GM19452 (cell line): ENCODE measurements around the gene MEIS2.

Experiments
- ATAC-seq: cut with Tn5 transposase; IDR thresholded peaks from one replicate; pipeline ENCODE4 v1.9.1; 2021; ENCODE audit not compliant: unreplicated experiment

The MEIS2 gene

DNA sequence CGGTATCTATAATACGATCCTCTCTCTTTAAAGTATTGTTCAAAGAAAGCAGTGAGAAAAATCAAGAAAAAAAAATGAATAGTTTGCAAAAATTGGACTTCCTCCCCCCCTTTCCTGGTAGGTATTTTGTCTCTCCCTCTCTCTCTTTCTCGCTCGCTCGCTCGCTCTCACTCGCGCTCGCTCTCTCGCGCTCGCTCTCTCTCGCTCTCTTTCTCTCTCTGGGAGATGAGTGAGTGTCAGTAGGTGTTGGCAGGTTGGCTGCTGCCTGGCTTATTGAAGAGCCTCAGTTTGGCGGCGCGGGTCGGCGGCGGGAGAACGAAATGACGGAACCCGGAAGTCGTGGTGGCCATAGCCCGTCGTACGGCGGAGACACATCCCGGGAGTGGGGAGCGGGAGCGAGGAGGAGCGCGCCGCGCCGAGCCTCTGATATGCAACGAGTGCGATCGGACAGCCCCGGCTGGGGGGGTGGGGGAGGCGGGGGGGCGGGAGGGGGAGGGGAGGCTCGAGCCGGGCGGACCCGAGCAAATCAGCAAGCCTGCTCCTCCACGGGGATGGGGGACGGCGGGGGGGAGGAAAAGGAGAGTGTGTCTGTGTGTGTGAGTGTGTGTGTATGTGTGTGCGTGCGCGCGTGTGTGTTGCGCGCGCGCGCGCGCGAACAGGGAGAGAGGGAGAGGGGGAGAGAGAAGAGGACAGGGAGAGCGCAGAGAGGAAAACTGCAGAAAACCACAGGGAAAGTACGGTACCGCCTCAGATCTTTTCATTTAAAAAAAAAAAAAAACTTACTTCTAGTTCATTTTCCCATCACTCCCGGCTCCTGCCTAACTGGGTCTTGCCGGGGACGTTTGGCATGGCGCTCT, at the start of gene MEIS2:
Gene MEIS2 (minus strand): TSS at position 441 of the 857 bp plus-strand sequence. CDS start 1,083 bp downstream, outside the sequence.
- ATAC-seq, result no peak

DNA sequence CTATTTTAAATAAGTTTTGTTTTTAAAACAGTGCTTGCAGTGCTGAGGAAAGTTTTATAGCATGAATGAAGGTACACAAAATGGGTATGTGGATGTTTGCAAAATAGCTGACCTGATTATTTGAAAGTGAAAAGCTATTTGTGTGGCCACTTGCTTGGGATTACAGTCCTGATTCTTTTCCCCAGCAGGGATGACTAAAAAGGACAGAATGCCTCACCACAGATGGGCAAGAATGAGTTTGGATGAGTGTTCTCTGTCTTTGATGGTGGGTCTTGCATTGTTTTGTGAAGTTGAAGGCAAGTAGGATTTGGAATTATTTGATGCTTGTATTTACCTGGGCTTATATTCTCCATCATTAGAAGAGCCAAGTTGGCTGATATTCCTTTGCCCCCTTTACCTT, 48.8 kb upstream of the MEIS2 start:
- ATAC-seq, result no peak

DNA sequence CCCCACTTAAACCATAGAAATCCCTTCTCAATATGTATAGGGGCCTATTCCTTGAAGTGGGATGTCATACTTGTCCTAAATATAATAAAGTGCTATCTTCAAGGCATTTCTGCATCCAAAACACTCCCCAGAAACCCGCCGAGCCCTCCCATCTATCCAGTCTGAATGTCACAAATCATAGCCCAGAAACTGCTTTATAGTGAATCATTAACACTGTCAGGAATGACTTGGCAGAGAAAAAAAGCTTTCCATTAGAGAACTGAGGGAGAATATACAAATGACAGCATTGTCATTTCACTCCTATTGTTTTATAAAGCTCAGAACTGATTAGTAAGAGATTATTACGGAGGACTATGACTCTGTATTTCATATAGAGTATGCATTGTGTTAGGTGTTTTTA, 48.4 kb upstream of the MEIS2 start:
- ATAC-seq, result no peak

DNA sequence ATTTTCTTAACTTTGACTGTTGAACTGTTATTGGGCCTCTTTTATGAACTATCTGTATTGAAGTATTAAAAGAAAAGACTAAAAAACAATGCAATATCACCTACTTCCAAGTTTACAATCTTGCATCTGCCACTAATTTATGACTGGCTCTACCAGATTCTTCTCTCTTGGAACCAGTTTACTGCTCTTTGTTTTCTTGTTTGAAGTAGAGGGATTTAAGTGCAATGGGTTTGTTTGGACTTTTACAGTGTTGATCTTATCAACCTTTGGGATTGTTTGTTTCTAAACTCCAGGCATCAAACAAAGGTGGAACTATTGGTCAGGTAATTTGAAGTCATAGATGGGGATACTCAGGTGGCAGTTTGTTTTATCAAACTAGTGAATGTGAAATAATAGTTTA, 43.0 kb upstream of the MEIS2 start:
- no peak for ATAC-seq

DNA sequence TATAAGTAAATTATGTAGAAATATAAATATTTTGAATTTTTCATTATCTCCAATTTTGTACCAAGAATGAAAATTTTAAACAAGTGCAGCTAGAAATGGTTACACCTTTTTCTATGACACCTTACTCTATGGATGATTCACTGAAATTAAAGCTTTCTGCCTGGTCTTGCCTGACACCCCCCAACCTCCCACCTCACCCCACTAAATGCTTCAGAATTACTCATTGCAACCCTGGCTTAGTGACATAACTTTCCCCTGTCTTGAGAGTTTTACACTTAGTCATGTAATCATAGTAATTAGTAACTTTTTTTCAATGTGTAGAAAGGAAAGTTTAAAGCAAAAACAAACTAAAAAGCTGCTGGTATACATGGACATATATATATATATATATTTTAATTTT, 42.0 kb upstream of the MEIS2 start:
- no peak for ATAC-seq

DNA sequence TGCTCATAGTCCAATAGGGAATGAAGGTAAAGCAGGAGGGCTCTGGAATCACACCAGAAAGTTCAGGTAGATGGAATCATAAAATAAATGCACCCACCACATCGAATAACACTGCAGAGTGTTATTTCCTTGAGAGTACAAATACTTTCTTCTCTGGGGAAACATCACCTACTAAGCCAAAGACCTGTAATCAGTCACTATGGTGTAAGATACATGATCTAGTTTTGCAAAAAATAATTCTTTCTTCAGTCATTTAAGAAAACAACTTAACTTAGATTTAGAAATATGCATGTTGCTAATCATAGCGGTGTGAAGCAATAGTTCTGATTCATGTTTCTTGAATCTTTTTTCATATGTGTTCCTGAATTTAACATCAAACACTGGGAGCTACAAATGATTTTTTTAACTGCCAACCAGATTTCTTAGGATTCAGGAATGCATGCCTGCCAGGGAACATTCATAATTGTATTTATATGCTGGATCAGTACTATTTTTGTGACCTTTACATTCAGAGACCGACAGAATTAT, 40.2 kb upstream of the MEIS2 start:
- ATAC-seq, result no peak

DNA sequence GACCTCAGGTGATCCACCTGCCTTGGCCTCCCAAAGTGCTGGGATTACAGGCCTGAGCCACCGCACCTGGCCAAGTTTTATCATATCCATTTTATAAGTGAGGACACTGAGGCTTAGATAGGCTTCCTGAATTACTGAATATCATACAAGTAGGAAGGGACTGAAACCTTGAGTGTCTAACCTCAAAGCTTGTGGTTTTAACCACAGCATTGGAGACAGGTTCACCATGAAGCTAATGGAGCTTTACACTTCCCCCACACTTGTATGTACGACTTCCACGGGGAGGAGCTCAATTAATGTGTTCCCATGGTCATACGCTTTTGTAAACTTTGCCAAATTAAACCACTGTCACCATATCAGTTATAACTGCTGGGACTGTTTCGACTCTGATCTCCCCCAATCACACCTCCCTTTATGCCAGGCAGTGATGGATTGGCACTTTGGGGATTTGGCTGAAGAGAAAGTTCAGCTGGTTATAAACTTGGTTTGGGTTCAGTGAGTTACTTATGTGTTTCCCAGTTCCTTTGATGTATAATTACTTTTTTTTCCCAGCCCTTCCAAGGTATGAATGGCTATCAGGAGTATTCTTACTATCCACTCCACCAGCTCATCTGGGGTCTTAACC, 38.4 kb upstream of the MEIS2 start:
- ATAC-seq, result no peak

DNA sequence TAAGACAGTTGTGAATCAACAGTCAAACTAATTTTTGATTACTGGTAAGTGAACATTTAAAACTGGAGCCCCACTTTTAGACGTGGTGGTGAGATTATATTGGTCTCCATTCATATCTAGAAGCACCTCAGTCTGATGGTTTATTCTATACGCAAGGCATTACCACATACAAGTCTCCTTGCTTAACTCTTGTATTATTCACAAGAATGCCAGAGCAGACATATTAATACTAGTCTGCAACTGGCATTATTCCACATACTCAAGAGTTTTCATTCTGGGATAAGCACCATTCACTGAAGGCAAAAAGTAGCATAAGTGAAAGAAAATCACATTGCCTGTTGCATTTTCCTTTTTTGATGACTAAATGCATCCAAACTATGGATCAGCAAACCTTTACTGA, 36.9 kb upstream of the MEIS2 start:
- no peak for ATAC-seq

DNA sequence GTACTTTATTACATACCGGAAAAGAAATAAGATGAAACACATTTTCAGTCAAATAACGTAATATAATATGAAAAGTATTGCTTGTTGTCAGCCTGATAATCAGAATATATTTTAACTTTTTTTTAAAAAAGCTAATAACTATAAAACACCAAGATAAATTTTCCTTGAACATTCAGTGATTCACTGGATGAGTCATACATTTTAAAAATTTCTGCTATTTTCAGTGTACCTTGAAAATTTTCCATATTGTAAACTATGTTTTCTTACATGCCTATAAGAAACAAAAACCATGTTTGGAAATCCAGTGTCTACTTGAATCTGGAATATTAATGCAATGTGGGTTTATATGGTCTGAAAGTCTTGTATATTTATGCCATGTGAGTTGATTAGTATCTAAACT, 36.3 kb upstream of the MEIS2 start:
- ATAC-seq, result no peak

DNA sequence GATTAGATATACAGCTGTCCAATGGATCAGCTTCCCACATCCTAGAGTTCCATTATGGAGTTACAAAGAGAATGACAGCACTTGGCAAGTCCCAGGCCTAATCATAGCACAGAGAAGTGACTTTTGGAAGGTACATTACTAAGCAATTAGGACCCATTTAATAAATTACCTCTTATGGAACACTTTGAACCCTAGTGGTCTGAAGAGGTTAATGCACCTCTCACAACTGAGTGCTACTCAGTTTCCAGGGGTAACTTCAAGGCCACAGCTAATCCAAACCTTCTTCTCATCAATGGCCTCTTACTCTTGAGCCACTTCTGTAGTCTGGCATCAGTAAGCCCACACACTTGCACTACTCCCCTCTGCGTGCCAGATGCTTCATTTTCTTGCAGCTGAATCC, 34.9 kb upstream of the MEIS2 start:
- ATAC-seq, result peak; percentile 78

DNA sequence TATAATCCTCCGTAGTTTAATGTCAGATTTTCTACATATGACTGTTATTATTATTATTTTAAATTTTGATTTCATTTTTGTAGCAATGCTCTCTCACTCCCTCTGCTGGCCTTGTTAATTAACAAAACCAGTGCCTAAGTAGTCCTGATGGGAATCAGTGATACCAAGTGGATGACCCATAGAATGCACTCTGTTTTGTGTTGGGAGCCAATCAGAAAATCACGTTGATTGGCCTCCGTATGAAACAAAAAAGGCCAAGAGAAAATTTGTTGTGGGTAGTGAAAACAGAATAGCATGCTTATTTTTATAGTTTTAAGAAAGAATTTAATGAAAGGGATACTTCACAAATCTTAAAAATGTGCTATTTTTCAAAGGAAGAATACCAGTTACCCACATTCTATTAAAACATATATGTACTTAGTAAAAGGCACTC, 34.4 kb upstream of the MEIS2 start:
- no peak for ATAC-seq

DNA sequence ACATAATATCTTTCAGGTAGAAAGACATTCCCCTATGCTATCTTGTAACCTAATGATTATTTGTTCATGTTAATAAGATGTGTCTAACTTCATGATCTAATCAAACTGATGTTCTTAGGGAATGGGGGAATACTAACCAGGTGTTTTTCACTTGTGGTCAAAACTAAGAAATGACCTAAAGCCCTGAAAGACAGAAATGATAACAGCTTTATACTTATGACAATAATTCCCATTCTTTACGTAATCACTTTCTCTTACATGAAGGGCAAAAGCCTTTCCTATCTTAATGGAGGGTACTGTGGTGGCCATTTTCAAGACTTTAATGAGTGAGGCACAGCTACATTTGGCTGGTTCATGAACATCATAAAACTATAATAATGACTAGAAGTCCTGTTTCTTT, 33.9 kb upstream of the MEIS2 start:
- no peak for ATAC-seq

DNA sequence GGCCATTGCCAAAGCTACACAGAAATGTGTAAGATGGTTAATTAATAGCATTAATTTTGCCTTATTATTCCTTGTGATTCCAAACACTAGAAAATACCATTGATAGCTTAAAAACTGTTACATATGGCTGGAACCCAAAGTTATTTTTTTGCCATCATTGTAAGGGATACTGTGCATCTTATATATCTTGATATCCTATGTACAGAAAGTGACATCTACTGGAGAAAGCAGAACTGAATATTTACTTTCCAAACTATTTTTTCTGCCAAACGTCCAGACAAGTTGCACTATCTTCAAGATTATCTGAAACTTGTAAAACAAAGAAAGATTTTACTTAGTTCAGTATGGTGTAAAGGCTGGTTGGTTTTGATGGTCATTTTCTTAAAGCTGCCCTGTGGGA, 33.3 kb upstream of the MEIS2 start:
- no peak for ATAC-seq

DNA sequence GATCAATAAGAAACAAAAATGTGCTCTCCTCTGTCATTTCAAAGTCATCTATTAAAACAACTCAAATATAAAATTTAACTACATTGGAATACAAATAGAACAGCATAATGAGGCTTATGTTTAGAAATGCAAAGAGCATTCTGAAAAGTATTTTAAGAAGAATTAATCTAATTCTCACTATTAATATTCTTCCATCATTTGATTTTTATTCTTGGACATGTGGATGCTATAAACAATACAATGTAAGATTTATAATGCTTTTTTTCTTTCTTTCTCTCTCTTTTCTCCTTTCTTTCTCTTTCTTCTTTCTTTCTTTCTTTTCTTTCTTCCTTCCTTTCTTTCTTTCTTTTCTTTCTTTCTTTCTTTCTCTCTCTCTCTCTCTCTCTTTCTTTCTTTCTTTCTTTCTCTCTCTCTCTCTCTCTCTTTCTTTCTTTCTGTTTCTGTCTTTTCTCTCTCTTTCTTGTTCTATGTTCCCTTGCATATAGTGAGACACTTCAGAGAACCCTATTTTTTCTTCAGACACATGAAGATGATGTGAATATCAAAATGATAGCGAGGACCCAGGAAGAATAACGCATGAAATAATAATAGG, 32.6 kb upstream of the MEIS2 start:
- ATAC-seq, result no peak

DNA sequence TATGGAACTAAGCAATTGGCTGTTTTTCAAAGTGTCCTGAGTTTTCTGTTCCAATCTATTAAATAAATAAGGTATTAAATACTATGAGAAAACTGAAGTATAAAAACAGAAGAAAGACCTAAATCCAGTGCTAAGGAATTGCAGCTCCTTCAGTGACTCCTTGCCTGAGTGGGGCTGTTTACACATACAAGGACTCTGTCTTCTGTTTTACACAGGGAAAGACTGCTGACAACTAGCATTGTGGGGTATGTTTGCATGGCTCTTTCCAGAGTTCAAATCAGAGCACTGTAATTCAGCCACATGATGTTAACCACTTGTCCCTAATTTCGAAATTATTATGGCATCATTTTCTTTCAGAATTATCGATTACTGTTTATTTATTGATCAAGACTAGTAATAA, 31.3 kb upstream of the MEIS2 start:
- no peak for ATAC-seq

DNA sequence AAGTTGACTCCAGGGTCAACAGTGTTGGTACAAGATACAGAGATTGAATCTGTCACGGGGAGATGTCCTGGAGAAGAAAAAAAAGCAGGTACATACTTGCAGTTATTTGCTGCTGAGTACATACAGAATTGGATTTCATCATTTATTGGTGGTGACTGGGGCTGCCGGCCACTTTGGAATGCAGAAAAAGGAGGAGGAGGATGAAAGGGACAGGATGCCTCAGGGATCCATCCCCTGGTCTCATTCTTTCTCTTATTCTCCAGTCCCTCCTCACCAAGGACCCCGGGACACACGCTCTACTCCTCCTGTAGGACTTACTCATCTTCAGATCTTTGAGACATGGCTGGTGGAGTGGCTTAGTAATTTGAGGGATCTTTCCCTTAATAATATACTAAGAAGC, 30.0 kb upstream of the MEIS2 start:
- no peak for ATAC-seq

DNA sequence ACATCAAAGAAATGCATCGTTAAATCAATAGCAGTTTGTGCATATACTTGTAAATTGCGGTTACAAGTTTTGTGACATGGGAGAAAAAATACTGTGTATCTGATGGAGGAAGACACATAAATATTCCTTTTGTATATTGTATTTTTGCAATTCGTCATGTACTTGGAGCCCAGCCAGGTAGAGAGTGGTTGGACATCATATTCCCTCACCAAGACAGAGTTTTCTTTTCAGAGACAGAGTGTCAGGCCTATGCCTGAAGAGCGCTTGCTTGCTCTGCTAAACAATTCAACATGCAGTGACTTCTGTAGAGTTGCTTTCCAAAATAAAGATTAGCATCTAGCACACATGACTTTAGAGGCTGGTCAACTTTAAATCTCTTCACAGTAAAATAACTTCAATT, 24.8 kb upstream of the MEIS2 start:
- ATAC-seq, result no peak

DNA sequence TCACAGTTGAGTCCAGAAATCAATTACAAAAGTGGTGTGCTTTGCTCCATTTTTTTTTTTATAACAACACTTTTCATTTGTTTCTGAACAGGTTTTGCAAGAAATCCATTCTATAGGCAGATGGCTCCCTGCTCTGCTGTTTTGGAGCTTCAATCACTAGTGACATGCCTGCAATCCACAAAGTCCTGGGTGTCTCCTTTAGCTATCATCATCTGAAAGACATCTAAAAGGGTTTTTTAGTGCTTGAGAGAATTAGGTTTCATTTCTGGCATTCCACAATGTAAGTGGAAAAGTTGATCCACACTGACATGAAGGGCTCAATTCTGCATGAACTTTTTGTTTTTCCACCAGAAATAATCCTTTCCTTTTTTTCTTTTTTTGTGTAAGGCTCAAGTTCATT, 24.0 kb upstream of the MEIS2 start:
- no peak for ATAC-seq

DNA sequence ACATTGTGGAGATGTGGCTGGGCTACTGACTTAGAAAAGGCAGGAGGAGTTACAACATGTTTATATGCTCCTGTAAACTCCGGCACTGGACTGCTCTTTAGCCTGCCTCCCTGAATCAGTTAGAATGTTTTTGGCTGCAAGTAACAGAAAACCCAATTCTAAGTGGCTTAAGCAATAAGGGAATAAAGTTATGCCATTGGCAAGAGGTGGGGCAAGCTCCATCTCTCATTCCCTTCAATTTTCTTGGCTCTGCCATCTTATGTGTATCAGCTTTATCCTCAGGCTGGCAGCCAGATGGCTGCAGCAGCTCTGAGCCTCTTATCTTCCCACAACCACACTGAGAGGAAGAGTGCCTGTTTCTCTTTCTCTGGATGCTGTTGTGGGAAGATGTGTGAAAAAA, 22.4 kb upstream of the MEIS2 start:
- ATAC-seq, result no peak

DNA sequence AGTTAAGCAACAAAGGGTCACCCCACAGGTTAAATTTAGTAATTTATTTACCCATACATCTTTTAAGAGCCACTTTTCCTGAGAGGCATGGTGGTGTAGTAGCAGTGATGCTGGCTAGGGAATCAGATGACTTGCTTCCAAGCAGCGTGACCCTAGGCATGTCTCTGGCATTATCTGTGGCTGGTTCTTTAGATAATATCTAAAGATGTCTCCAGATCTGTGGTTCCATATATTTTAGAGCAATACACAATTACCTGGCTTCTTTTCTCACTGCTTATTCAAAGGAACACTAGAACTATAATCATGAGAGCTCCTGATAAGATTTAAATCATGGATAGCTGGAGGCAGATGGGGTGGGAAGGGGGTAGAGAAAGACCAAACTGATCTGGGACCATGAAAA, 21.1 kb upstream of the MEIS2 start:
- no peak for ATAC-seq

DNA sequence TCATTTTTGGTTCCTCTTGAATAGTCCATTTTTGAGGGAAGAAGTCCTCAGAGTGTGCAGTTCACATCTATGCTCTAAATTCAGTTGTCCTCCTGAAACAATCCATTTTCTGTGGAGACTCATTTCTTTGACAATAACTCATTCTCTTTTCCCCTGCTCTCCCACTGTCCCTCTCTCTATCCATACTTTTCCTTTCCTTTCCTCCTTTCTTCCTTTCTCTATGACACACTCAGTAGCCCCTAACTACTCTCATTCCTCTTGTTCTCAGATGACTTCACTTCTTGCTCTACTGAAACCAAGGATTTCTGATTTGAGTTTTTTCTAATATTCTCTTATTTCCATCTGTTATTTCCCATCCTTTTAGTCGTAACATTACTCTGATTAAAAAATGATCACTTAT, 16.7 kb upstream of the MEIS2 start:
- ATAC-seq, result no peak

DNA sequence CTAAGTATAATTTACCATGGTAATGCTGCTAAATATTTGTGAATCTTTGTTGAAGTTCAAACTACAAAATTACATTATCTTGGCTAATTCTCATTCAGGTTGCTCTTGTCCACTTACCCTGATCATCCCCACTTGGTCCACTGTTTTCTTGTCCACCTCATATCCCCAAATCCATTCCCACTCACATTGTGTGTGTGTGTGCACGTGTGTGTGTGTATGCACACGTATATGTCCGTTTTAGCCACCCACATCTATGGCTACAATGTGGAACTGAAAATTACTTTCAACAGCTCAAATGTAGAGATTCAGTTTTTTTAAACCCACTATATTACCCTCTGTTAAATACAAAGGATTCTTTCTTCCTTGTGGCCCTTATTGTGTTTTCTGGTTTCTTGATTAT, 15.2 kb upstream of the MEIS2 start:
- no peak for ATAC-seq
